Coronary artery (tissue), 2 donors: Measurements from ENCODE around the gene RAPGEF4.

Source experiments
- DNase-seq: peaks from one replicate; pipeline ENCODE4 v3.0.0-alpha.2; 2017; ENCODE audit warnings: low spot score
- H3K27ac ChIP-seq, 2 donors: fragments of 200-600 bp; sonication (generic); one replicate each; pipeline ENCODE4 v1.5.1; 2016 to 2019
- H3K4me3 ChIP-seq: fragments of 200-600 bp; sonication (generic); 2 replicates; pipeline ENCODE4 v1.5.1; 2016; ENCODE audit warnings: mild to moderate bottlenecking, moderate library complexity
- CTCF ChIP-seq: fragments of 200-600 bp; sonication (generic); IDR thresholded peaks from one replicate; pipeline ENCODE4 v1.5.1; 2019; ENCODE audit warnings: antibody characterized with exemption

The RAPGEF4 gene

GRCh38 chr2:172833898-172834297 lies 98.3 kb downstream of the RAPGEF4 start:
- Histone ChIP-seq H3K27ac (no peak overlapping the region), H3K4me3 (no peak overlapping the region)
- TF ChIP-seq CTCF: no peak
- DNase-seq: no peak

- Histone ChIP-seq H3K27ac (no peak overlapping the region), H3K4me3 (no peak overlapping the region)
- DNase-seq: no peak
- no peak for TF ChIP-seq CTCF
These were observed 99.2 kb downstream of the RAPGEF4 start for GRCh38 chr2:172834881-172835280.

- Histone ChIP-seq H3K27ac (peak overlapping the region in 1 of 2 donors; percentile 41), H3K4me3 (no peak overlapping the region)
- no peak for TF ChIP-seq CTCF
- no peak for DNase-seq
These were observed 100.7 kb downstream of the RAPGEF4 start for GRCh38 chr2:172836347-172836821.

GRCh38 chr2:172836827-172837226 lies 101.2 kb downstream of the RAPGEF4 start:
- Histone ChIP-seq H3K4me3 (no peak overlapping the region), H3K27ac (peak overlapping the region in 1 of 2 donors; percentile 41)
- no peak for TF ChIP-seq CTCF
- no peak for DNase-seq

GRCh38 chr2:172839446-172839845 lies 103.8 kb downstream of the RAPGEF4 start:
- no peak for DNase-seq
- H3K4me3 ChIP-seq: no peak overlapping the region
- no peak overlapping the region for H3K27ac ChIP-seq
- TF ChIP-seq CTCF: no peak

- DNase-seq: no peak
- Histone ChIP-seq H3K4me3 (no peak overlapping the region), H3K27ac (no peak overlapping the region)
- no peak for TF ChIP-seq CTCF
These were observed 107.0 kb downstream of the RAPGEF4 start for GRCh38 chr2:172842511-172843265.

GRCh38 chr2:172843266-172843582 lies 107.6 kb downstream of the RAPGEF4 start:
- DNase-seq: no peak
- no peak for TF ChIP-seq CTCF
- H3K4me3 ChIP-seq: no peak overlapping the region
- H3K27ac ChIP-seq: no peak overlapping the region
